HEK293 (cell line): ENCODE measurements around the gene FHAD1.

Experiments used
- CTCF ChIA-PET: fragments of 350-600 bp; formaldehyde crosslinking; extraction: SDS; loops from one replicate; lab custom pipeline; 2021; ENCODE audit warnings: antibody characterized with exemption; lab: Yijun Ruan, JAX
- POLR2A ChIA-PET: fragments of 300-600 bp; formaldehyde crosslinking; extraction: SDS; loops from one replicate; lab custom pipeline; 2020; ENCODE audit warnings: antibody characterized with exemption, inconsistent platforms; lab: Yijun Ruan, JAX
- H3K27ac ChIP-seq: fragments of 200-500 bp; sonication (Bioruptor generic); 2 replicates; pipeline ENCODE4 v1.5.1; 2014; ENCODE audit warnings: low read depth, low read length, control low read depth, inconsistent platforms; ENCODE audit errors: extremely low read depth
- H3K36me3 ChIP-seq, 2 experiments: fragments of 200-500 bp in 1 of 2; sonication (Bioruptor generic) in 1 of 2; 1 replicate in 1 of 2; 2 replicates in 1 of 2; pipeline ENCODE4 v1.5.1; 2014 to 2017; ENCODE audit warnings: inconsistent platforms in 2 of 2, low read length in 2 of 2; ENCODE audit not compliant: control insufficient read depth in 2 of 2, insufficient read depth in 1 of 2
- H3K4me1 ChIP-seq: fragments of 200-500 bp; sonication (Bioruptor generic); 2 replicates; pipeline ENCODE4 v1.5.1; 2014; ENCODE audit warnings: mild to moderate bottlenecking, low read length, inconsistent platforms; ENCODE audit not compliant: control insufficient read depth, insufficient read depth
- H3K4me3 ChIP-seq: 2 replicates; pipeline ENCODE4 v1.5.1; 2011; ENCODE audit warnings: low read depth, mild to moderate bottlenecking, control low read depth, low read length, moderate library complexity
- H3K9me3 ChIP-seq: fragments of 200-500 bp; sonication (Bioruptor generic); 2 replicates; pipeline ENCODE4 v1.5.1; 2014; ENCODE audit warnings: low read depth, low read length, inconsistent platforms; ENCODE audit not compliant: control insufficient read depth, insufficient read depth
- GLI2 ChIP-seq: fragments of 450-650 bp; formaldehyde crosslinking; IDR thresholded peaks from 2 replicates; pipeline ENCODE4; 2017; ENCODE audit warnings: missing biosample characterization, missing genetic modification characterization, low read depth, borderline replicate concordance
- IKZF3 ChIP-seq: fragments of 450-650 bp; IDR thresholded peaks from 2 replicates; pipeline ENCODE4 v1.5.0; 2018; ENCODE audit warnings: missing biosample characterization, mild to moderate bottlenecking, missing genetic modification characterization, moderate library complexity
- KLF9 ChIP-seq: fragments of 450-650 bp; formaldehyde crosslinking; IDR thresholded peaks from 2 replicates; pipeline ENCODE4 v1.5.1; 2016; ENCODE audit warnings: missing biosample characterization, missing genetic modification characterization, low read depth
- PATZ1 ChIP-seq: fragments of 450-650 bp; formaldehyde crosslinking; IDR thresholded peaks from 2 replicates; pipeline ENCODE4 v1.5.1; 2016; ENCODE audit warnings: missing biosample characterization, missing genetic modification characterization
- SETDB1 ChIP-seq: IDR thresholded peaks from one replicate; pipeline ENCODE4 v1.6.1; 2017; ENCODE audit warnings: mild to moderate bottlenecking, low read length, moderate library complexity, mixed read lengths; ENCODE audit not compliant: insufficient read length
- ZBTB1 ChIP-seq: fragments of 450-650 bp; formaldehyde crosslinking; IDR thresholded peaks from 2 replicates; pipeline ENCODE4 v1.5.1; 2016; ENCODE audit warnings: missing biosample characterization, missing genetic modification characterization
- ZBTB11 ChIP-seq: fragments of 450-650 bp; formaldehyde crosslinking; conservative IDR thresholded peaks from 2 replicates; pipeline ENCODE4 v1.5.1; 2016; ENCODE audit warnings: low read depth, missing biosample characterization, missing genetic modification characterization
- ZNF146 ChIP-seq: fragments of 450-650 bp; formaldehyde crosslinking; IDR thresholded peaks from 2 replicates; pipeline ENCODE4 v1.5.1; 2016; ENCODE audit warnings: missing biosample characterization, missing genetic modification characterization
- ZNF157 ChIP-seq: fragments of 450-650 bp; formaldehyde crosslinking; IDR thresholded peaks from 2 replicates; pipeline ENCODE4 v1.5.1; 2016; ENCODE audit warnings: missing biosample characterization, missing genetic modification characterization
- ZNF16 ChIP-seq: fragments of 450-650 bp; formaldehyde crosslinking; IDR thresholded peaks from 2 replicates; pipeline ENCODE4 v1.5.1; 2016; ENCODE audit warnings: low read depth, missing biosample characterization, missing genetic modification characterization
- ZNF175 ChIP-seq: fragments of 450-650 bp; formaldehyde crosslinking; IDR thresholded peaks from 2 replicates; pipeline ENCODE4 v1.5.1; 2016; ENCODE audit warnings: missing biosample characterization, missing genetic modification characterization
- ZNF214 ChIP-seq: fragments of 450-650 bp; formaldehyde crosslinking; IDR thresholded peaks from 2 replicates; pipeline ENCODE4 v1.5.1; 2017; ENCODE audit warnings: missing biosample characterization, mild to moderate bottlenecking, missing genetic modification characterization, borderline replicate concordance
- ZNF223 ChIP-seq: fragments of 450-650 bp; formaldehyde crosslinking; IDR thresholded peaks from 2 replicates; pipeline ENCODE4 v1.5.1; 2016; ENCODE audit warnings: missing biosample characterization, missing genetic modification characterization
- ZNF248 ChIP-seq: fragments of 450-650 bp; formaldehyde crosslinking; IDR thresholded peaks from 2 replicates; pipeline ENCODE4 v1.5.1; 2017; ENCODE audit warnings: missing biosample characterization, missing genetic modification characterization
- ZNF280C ChIP-seq: fragments of 450-650 bp; formaldehyde crosslinking; IDR thresholded peaks from 2 replicates; pipeline ENCODE4 v1.5.1; 2016; ENCODE audit warnings: missing biosample characterization, missing genetic modification characterization
- ZNF416 ChIP-seq: fragments of 450-650 bp; formaldehyde crosslinking; IDR thresholded peaks from 2 replicates; pipeline ENCODE4 v1.5.1; 2016; ENCODE audit warnings: missing biosample characterization, missing genetic modification characterization
- ZNF548 ChIP-seq: fragments of 450-650 bp; formaldehyde crosslinking; IDR thresholded peaks from 2 replicates; pipeline ENCODE4 v1.5.1; 2016; ENCODE audit warnings: missing biosample characterization, missing genetic modification characterization
- ZNF549 ChIP-seq: fragments of 450-650 bp; IDR thresholded peaks from 2 replicates; pipeline ENCODE4 v1.5.1; 2018; ENCODE audit warnings: missing biosample characterization, missing genetic modification characterization, mild to moderate bottlenecking, inconsistent platforms, moderate library complexity
- ZNF580 ChIP-seq: fragments of 450-650 bp; formaldehyde crosslinking; IDR thresholded peaks from 2 replicates; pipeline ENCODE4 v1.5.1; 2016; ENCODE audit warnings: missing biosample characterization, missing genetic modification characterization
- ZNF610 ChIP-seq: fragments of 450-650 bp; formaldehyde crosslinking; IDR thresholded peaks from 2 replicates; pipeline ENCODE4 v1.5.1; 2016; ENCODE audit warnings: missing biosample characterization, missing genetic modification characterization, borderline replicate concordance
- ZNF704 ChIP-seq: fragments of 450-650 bp; formaldehyde crosslinking; IDR thresholded peaks from 2 replicates; pipeline ENCODE4 v1.5.1; 2016; ENCODE audit warnings: missing biosample characterization, missing genetic modification characterization
- ZNF76 ChIP-seq: fragments of 450-650 bp; formaldehyde crosslinking; IDR thresholded peaks from 2 replicates; pipeline ENCODE4; 2016; ENCODE audit warnings: low read depth, missing biosample characterization, missing genetic modification characterization, borderline replicate concordance
- ZNF768 ChIP-seq: fragments of 450-650 bp; formaldehyde crosslinking; IDR thresholded peaks from 2 replicates; pipeline ENCODE4 v1.5.1; 2018; ENCODE audit warnings: missing biosample characterization, mild to moderate bottlenecking, missing genetic modification characterization
- ZNF777 ChIP-seq: fragments of 450-650 bp; formaldehyde crosslinking; IDR thresholded peaks from 2 replicates; pipeline ENCODE4 v1.5.1; 2017; ENCODE audit warnings: missing biosample characterization, missing genetic modification characterization, borderline replicate concordance
- ZNF830 ChIP-seq: fragments of 450-650 bp; IDR thresholded peaks from 2 replicates; pipeline ENCODE4 v1.5.0; 2018; ENCODE audit warnings: missing biosample characterization, missing genetic modification characterization, low read depth, mild to moderate bottlenecking, moderate library complexity
- ZNF843 ChIP-seq: fragments of 450-650 bp; formaldehyde crosslinking; IDR thresholded peaks from 2 replicates; pipeline ENCODE4 v1.5.1; 2016; ENCODE audit warnings: missing biosample characterization, missing genetic modification characterization

Gene FHAD1

GRCh38 chr1:15431571-15431948 is 184.5 kb downstream of the FHAD1 start:
- H3K27ac ChIP-seq = no peak overlapping the region
- no peaks in the 10 kb centered on the region for H3K9me3 ChIP-seq
- no peaks in the 10 kb centered on the region for H3K4me1 ChIP-seq
- no peak for TF ChIP-seq ZNF580
- no peak for TF ChIP-seq ZNF175
- no peak for TF ChIP-seq ZNF280C
- no peak for TF ChIP-seq PATZ1 (tag by site-specific recombination)
- no peak for TF ChIP-seq IKZF3 (tag by site-specific recombination)
- TF ChIP-seq ZNF146 = no peak
- TF ChIP-seq ZNF843 (tag by site-specific recombination) = no peak
- TF ChIP-seq ZNF223 = no peak
- TF ChIP-seq ZNF548 (tag by site-specific recombination) = no peak
- ChIA-PET POLR2A (no interaction called here), CTCF (interaction anchor here (0.6 to 8.5 kb wide), 25 partner anchors 8 to 303 kb away, joined by 3 to 145 read pairs (median 4); no protein-coding TSS in a partner anchor)
- peaks cover 0 to 22% of the 10 kb centered on the region in 2 experiments; a peak in 1 of 3 replicates for H3K36me3 ChIP-seq
- H3K4me3 ChIP-seq = no peak overlapping the region

GRCh38 chr1:15432324-15432723 is 185.3 kb downstream of the FHAD1 start:
- no peak overlapping the region for H3K27ac ChIP-seq
- POLR2A ChIA-PET = no interaction called here
- peaks cover 0 to 15% of the 10 kb centered on the region in 2 experiments; a peak in 1 of 3 replicates for H3K36me3 ChIP-seq
- H3K4me3 ChIP-seq = no peak overlapping the region
- CTCF ChIA-PET = interaction anchor here (0.9 to 8.5 kb wide), 13 partner anchors 11 to 250 kb away, joined by 3 to 145 read pairs (median 4); no protein-coding TSS in a partner anchor
- no peaks in the 10 kb centered on the region for H3K4me1 ChIP-seq
- no peaks in the 10 kb centered on the region for H3K9me3 ChIP-seq
- no peak for TF ChIP-seq ZNF549 (tag by site-specific recombination)
- no peak for TF ChIP-seq ZNF610 (tag by site-specific recombination)
- no peak for TF ChIP-seq SETDB1
- TF ChIP-seq ZNF704 = no peak
- TF ChIP-seq ZNF76 (tag by site-specific recombination) = no peak
- TF ChIP-seq GLI2 = no peak
- TF ChIP-seq ZNF214 = no peak
- TF ChIP-seq ZNF768 (tag by site-specific recombination) = no peak
- no peak for TF ChIP-seq ZNF830 (tag by site-specific recombination)
- no peak for TF ChIP-seq ZNF223
- no peak for TF ChIP-seq ZNF777
- TF ChIP-seq ZNF248 (tag by site-specific recombination) = no peak
- no peak for TF ChIP-seq ZBTB1 (tag by site-specific recombination)
- no peak for TF ChIP-seq KLF9 (tag by site-specific recombination)
- TF ChIP-seq ZBTB11 (tag by site-specific recombination) = no peak
- no peak for TF ChIP-seq ZNF416 (tag by site-specific recombination)
- TF ChIP-seq ZNF157 = no peak
- no peak for TF ChIP-seq ZNF16 (tag by site-specific recombination)
